Erythroblast (primary cell): ENCODE results near the gene ATG7.

Experiments used
- DNase-seq, 2 experiments: peaks; one replicate each; lab custom pipeline; 2025; lab: John Stamatoyannopoulos, UW
- GATA1 ChIP-seq: IDR thresholded peaks from 2 replicates; pipeline ENCODE4 v1.6.1; 2011; ENCODE audit warnings: low read depth, mild to moderate bottlenecking, control low read depth, low read length, moderate library complexity
- POLR2A ChIP-seq: IDR thresholded peaks from 2 replicates; pipeline ENCODE4 v1.6.1; 2011; ENCODE audit warnings: mild to moderate bottlenecking, low read length

ATG7 gene

GRCh38 chr3:11536132-11536935 is 264.1 kb downstream of the ATG7 start:
- no peak for DNase-seq
- no peak for TF ChIP-seq POLR2A
- no peak for TF ChIP-seq GATA1

GRCh38 chr3:11536936-11537612 is 264.9 kb downstream of the ATG7 start:
- TF ChIP-seq POLR2A (no peak), GATA1 (no peak)
- DNase-seq = no peak

- no peak for DNase-seq
- TF ChIP-seq POLR2A (no peak), GATA1 (no peak)
Measured at GRCh38 chr3:11538581-11538980, 266.4 kb downstream of the ATG7 start.

GRCh38 chr3:11539218-11539617 is 267.0 kb downstream of the ATG7 start:
- TF ChIP-seq POLR2A = no peak
- no peak for TF ChIP-seq GATA1
- no peak for DNase-seq

- TF ChIP-seq POLR2A (no peak), GATA1 (no peak)
- no peak for DNase-seq
Measured at GRCh38 chr3:11539677-11540076, 267.5 kb downstream of the ATG7 start.

GRCh38 chr3:11541321-11542303 is 269.4 kb downstream of the ATG7 start:
- no peak for DNase-seq
- TF ChIP-seq GATA1 (no peak), POLR2A (no peak)

- no peak for DNase-seq
- TF ChIP-seq GATA1 = no peak
- no peak for TF ChIP-seq POLR2A
Measured at GRCh38 chr3:11542551-11542950, 270.4 kb downstream of the ATG7 start.

- DNase-seq = no peak
- TF ChIP-seq GATA1 = no peak
- no peak for TF ChIP-seq POLR2A
Measured at GRCh38 chr3:11543141-11543947, 271.1 kb downstream of the ATG7 start.

GRCh38 chr3:11543948-11544387 is 271.8 kb downstream of the ATG7 start:
- DNase-seq = no peak
- TF ChIP-seq POLR2A (no peak), GATA1 (no peak)

GRCh38 chr3:11544412-11545181 is 272.4 kb downstream of the ATG7 start:
- peak; percentile 11 to 13 for DNase-seq
- TF ChIP-seq GATA1 (no peak), POLR2A (no peak)

- DNase-seq = no peak
Measured at GRCh38 chr3:11545186-11545851, 273.1 kb downstream of the ATG7 start.

More at GRCh38 chr3:11545186-11545851, 273.1 kb downstream of the ATG7 start:
- TF ChIP-seq POLR2A = no peak
- no peak for TF ChIP-seq GATA1
